ENCODE data around the gene RBM34.
"Not testable (repeated sequence)": the region's sequence is repeated elsewhere in the genome, so short reads cannot be mapped to it uniquely, and the experiment has no call there.

Gene RBM34

DNA sequence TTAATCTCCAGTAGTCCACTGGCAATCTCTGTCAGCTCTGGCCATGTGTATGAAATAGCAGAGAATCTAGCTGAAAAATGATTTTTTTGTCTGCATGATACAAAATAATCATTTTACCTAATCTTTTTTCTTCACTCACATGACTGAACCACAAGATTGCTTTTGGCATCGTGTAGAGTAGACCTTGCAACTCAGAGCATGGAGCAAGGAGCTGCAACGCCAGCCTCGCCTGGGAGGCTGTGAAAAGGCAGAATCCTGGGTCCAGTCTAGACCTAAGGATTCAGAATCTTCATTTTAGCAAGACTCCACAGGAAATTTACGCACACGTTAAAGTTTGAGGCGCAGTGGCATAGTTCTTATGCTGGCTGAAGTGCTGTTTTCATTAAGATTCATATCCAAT, 72.6 kb downstream of the RBM34 start:
- Histone ChIP-seq H3K9me3 (ENCODE audit: low read depth, low read length) (no peaks in the 10 kb centered on the region), H3K36me3 (ENCODE audit: insufficient read depth, low read length) (no peaks in the 10 kb centered on the region), H3K9ac (ENCODE audit: insufficient read length) (no peak overlapping the region), H3K27ac (no peak overlapping the region), H3K4me3 (no peak overlapping the region)
- no peak for TF ChIP-seq FOXP2 (optimal IDR thresholded peaks at IDR 0.05; ENCODE audit: control extremely low read depth, extremely low read length, insufficient read depth)
- TF ChIP-seq EZH2 (IDR thresholded peaks at IDR 0.05) = no peak
- no peak for TF ChIP-seq POLR2AphosphoS5 (IDR thresholded peaks at IDR 0.05; ENCODE audit: borderline replicate concordance, low read depth, low read length)
- DNase-seq (ENCODE audit: low read depth, low spot score) = no peak

DNA sequence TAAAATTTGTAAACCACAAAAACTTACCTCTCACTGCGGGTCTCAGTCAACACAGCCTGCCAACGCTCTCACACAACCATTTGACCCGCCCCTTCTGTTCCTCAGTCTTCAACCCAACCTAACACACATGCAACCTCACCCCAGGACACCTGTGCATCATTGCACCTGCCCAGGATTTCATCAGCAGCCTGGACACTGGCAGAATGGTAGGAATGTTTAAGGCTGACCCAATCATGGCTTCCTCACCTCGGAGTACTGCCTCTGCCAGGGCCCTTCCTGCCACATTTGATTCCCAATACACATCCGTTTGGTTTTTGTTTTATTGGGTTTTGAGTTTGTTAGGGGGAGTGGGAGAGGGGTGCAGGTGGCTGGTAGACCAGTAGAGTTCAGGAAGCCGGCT, 73.1 kb downstream of the RBM34 start:
- no peak for DNase-seq (ENCODE audit: low read depth, low spot score)
- TF ChIP-seq FOXP2 (optimal IDR thresholded peaks at IDR 0.05; ENCODE audit: control extremely low read depth, extremely low read length, insufficient read depth) = no peak
- no peak for TF ChIP-seq POLR2AphosphoS5 (IDR thresholded peaks at IDR 0.05; ENCODE audit: borderline replicate concordance, low read depth, low read length)
- no peak for TF ChIP-seq EZH2 (IDR thresholded peaks at IDR 0.05)
- no peak overlapping the region for H3K9ac ChIP-seq (ENCODE audit: insufficient read length)
- no peaks in the 10 kb centered on the region for H3K9me3 ChIP-seq (ENCODE audit: low read depth, low read length)
- H3K4me3 ChIP-seq = no peak overlapping the region
- H3K36me3 ChIP-seq (ENCODE audit: insufficient read depth, low read length) = no peaks in the 10 kb centered on the region
- H3K27ac ChIP-seq = no peak overlapping the region

- not testable (repeated sequence) for H3K4me3 ChIP-seq; H3K9ac ChIP-seq (ENCODE audit: insufficient read length); H3K27ac ChIP-seq; H3K36me3 ChIP-seq (ENCODE audit: insufficient read depth, low read length); DNase-seq (ENCODE audit: low read depth, low spot score); H3K9me3 ChIP-seq (ENCODE audit: low read depth, low read length)
Observed at GRCh38 chr1:235085411-235086117, 75.5 kb downstream of the RBM34 start.

Data from SK-N-MC (cell line).